ENCODE results near the gene DDT.

DNA sequence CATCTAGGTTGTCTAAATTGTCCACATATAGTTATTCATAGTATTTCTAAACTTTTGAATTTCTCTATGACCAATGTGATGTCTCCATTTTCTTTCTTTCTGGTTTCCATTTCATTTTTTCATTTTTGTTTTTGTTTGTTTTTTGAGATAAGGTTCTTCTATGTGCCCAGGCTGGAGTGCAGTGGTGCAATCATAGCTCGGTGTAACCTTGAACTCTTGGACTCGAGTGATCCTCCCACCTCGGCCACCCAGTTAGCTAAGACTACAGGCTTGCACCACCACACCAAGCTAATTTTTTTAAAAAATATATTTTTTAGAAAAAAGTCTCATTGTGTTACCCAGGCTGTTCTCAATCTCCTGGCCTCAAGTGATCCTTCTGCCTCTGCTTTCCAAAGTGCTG lies 22.9 kb upstream of the DDT start:
- no peak for TF ChIP-seq POLR2AphosphoS5 (IDR thresholded peaks at IDR 0.05; ENCODE audit: low read depth, low read length)
- no peak for TF ChIP-seq POLR2A (IDR thresholded peaks at IDR 0.05; ENCODE audit: low read depth, low read length)
- no peak for TF ChIP-seq SPI1 (IDR thresholded peaks at IDR 0.05; ENCODE audit: low read depth, low read length)
- TF ChIP-seq PAX5 (IDR thresholded peaks at IDR 0.05; ENCODE audit: insufficient read depth, low read length, severe bottlenecking): no peak
